ENCODE data around the gene DPP3.
"Not testable (repeated sequence)": the region's sequence is repeated elsewhere in the genome, so short reads cannot be mapped to it uniquely, and the experiment has no call there.

DPP3 gene

GRCh38 chr11:66480117-66480938 is at the start of gene DPP3:
Gene DPP3, plus strand, starts transcription at chr11:66480434. Its CDS starts 1,767 bp downstream, at chr11:66482201.
- peak; percentile 76 for DNase-seq (ENCODE audit: low read depth, low spot score)
- H3K27ac ChIP-seq = peak within 1 kb of the TSS; percentile 91

GRCh38 chr11:66431287-66431686 is 48.9 kb upstream of the DPP3 start:
- not testable (repeated sequence) for DNase-seq (ENCODE audit: low read depth, low spot score)

GRCh38 chr11:66431871-66432329 is 48.3 kb upstream of the DPP3 start:
- DNase-seq (ENCODE audit: low read depth, low spot score) = not testable (repeated sequence)

More at GRCh38 chr11:66431287-66431686, 48.9 kb upstream of the DPP3 start:
- H3K27ac ChIP-seq = not testable (repeated sequence)

GRCh38 chr11:66432597-66432996 is 47.6 kb upstream of the DPP3 start:
- no peak for DNase-seq (ENCODE audit: low read depth, low spot score)
- H3K27ac ChIP-seq = no peak overlapping the region

More at GRCh38 chr11:66431871-66432329, 48.3 kb upstream of the DPP3 start:
- H3K27ac ChIP-seq = not testable (repeated sequence)

GRCh38 chr11:66437979-66438503 is 42.2 kb upstream of the DPP3 start:
- peak overlapping the region; percentile 60 for H3K27ac ChIP-seq
- no peak for DNase-seq (ENCODE audit: low read depth, low spot score)

- peak within 1 kb of the TSS; percentile 60 for H3K27ac ChIP-seq
- peak; percentile 70 for DNase-seq (ENCODE audit: low read depth, low spot score)
Observed at GRCh38 chr11:66438504-66439466, 41.4 kb upstream of the DPP3 start, which contains the start of gene MRPL11. Gene MRPL11, minus strand, starts transcription at chr11:66438848. Its CDS starts 94 bp downstream, at chr11:66438754.

GRCh38 chr11:66440101-66440939 is 39.9 kb upstream of the DPP3 start:
- not testable (repeated sequence) for DNase-seq (ENCODE audit: low read depth, low spot score); H3K27ac ChIP-seq

- DNase-seq (ENCODE audit: low read depth, low spot score); H3K27ac ChIP-seq: not testable (repeated sequence)
Observed at GRCh38 chr11:66440940-66441282, 39.3 kb upstream of the DPP3 start.

GRCh38 chr11:66443602-66444001 is 36.6 kb upstream of the DPP3 start:
- peak overlapping the region; percentile 62 for H3K27ac ChIP-seq
- peak; percentile 46 for DNase-seq (ENCODE audit: low read depth, low spot score)

GRCh38 chr11:66447012-66447411 is 33.2 kb upstream of the DPP3 start:
- H3K27ac ChIP-seq = no peak overlapping the region
- DNase-seq (ENCODE audit: low read depth, low spot score) = no peak

- no peak for DNase-seq (ENCODE audit: low read depth, low spot score)
- H3K27ac ChIP-seq = no peak overlapping the region
Observed at GRCh38 chr11:66448523-66448922, 31.7 kb upstream of the DPP3 start.

- H3K27ac ChIP-seq = no peak overlapping the region
- DNase-seq (ENCODE audit: low read depth, low spot score) = no peak
Observed at GRCh38 chr11:66450560-66450959, 29.7 kb upstream of the DPP3 start.

GRCh38 chr11:66451663-66452062 is 28.6 kb upstream of the DPP3 start:
- H3K27ac ChIP-seq = no peak overlapping the region
- no peak for DNase-seq (ENCODE audit: low read depth, low spot score)

GRCh38 chr11:66454247-66454646 is 26.0 kb upstream of the DPP3 start:
- peak overlapping the region; percentile 84 for H3K27ac ChIP-seq
- DNase-seq (ENCODE audit: low read depth, low spot score) = peak; percentile 69

- DNase-seq (ENCODE audit: low read depth, low spot score) = no peak
- H3K27ac ChIP-seq = peak overlapping the region; percentile 84
Observed at GRCh38 chr11:66454828-66455227, 25.4 kb upstream of the DPP3 start.

- H3K27ac ChIP-seq = no peak overlapping the region
- no peak for DNase-seq (ENCODE audit: low read depth, low spot score)
Observed at GRCh38 chr11:66457826-66458225, 22.4 kb upstream of the DPP3 start.

- no peak for DNase-seq (ENCODE audit: low read depth, low spot score)
- H3K27ac ChIP-seq = no peak overlapping the region
Observed at GRCh38 chr11:66459138-66459778, 21.0 kb upstream of the DPP3 start.

GRCh38 chr11:66462010-66462409 is 18.2 kb upstream of the DPP3 start:
- H3K27ac ChIP-seq = no peak overlapping the region
- no peak for DNase-seq (ENCODE audit: low read depth, low spot score)

GRCh38 chr11:66462911-66463310 is 17.3 kb upstream of the DPP3 start:
- no peak for DNase-seq (ENCODE audit: low read depth, low spot score)
- no peak overlapping the region for H3K27ac ChIP-seq
